H1 (cell line): ENCODE data around the gene SH3PXD2B. TPM values are rescaled to one million over a fixed set of nuclear protein-coding genes. Genes with fewer than 3 reads are reported as not detected.

Experiments used
- CBX8 ChIP-seq: fragments of 300-800, 300-1000 bp; sonication (generic); IDR thresholded peaks from 2 replicates; pipeline ENCODE4 v1.7.1; 2016; ENCODE audit warnings: low read depth, low read length, borderline replicate concordance
- CEBPB ChIP-seq: IDR thresholded peaks from 2 replicates; pipeline ENCODE4 v1.6.1; 2012; ENCODE audit warnings: low read depth, low read length
- EP300 ChIP-seq, 2 experiments: IDR thresholded peaks; 1 replicate in 1 of 2; 2 replicates in 1 of 2; pipeline ENCODE4 v1.6.1; 2011 to 2012; ENCODE audit warnings: low read depth in 2 of 2, low read length in 2 of 2, mild to moderate bottlenecking in 2 of 2, borderline replicate concordance in 1 of 2, inconsistent platforms in 1 of 2, moderate library complexity in 1 of 2
- RBBP5 ChIP-seq: IDR thresholded peaks from 2 replicates; pipeline ENCODE4 v1.7.1; 2012; ENCODE audit warnings: low read depth, mild to moderate bottlenecking, inconsistent platforms, low read length, moderate library complexity, borderline replicate concordance
- TEAD4 ChIP-seq: IDR thresholded peaks from 2 replicates; pipeline ENCODE4 v1.6.1; 2012; ENCODE audit warnings: low read depth, low read length, inconsistent platforms, mixed read lengths
- ZNF274 ChIP-seq: IDR thresholded peaks from 2 replicates; pipeline ENCODE4 v1.7.0; 2012; ENCODE audit warnings: low read length, borderline replicate concordance; ENCODE audit errors: extremely low read depth
- polyA plus RNA-seq, 7 experiments: library from polyadenylated mRNA; depleted of rRNA in 3 of 7; stranded (reverse) in 5 of 7; unstranded in 2 of 7; fragments of >200 nt in 5 of 7; fragments of 200-250 nt in 2 of 7; gene quantifications; 1 replicate in 5 of 7; 2 replicates in 1 of 7; 4 replicates in 1 of 7; pipeline versions ENCODE4 v1.2.1 to v1.2.3, GENCODE V29; 2011 to 2013; ENCODE audit warnings: missing spikeins in 2 of 7, mixed read lengths in 2 of 7
- total RNA-seq: library from RNA; stranded (reverse); fragmentation: NEBNext Ultra II Directional; extraction: Animal tissue kit (Norgen Biotek cat#: 25700); gene quantifications from 2 replicates; pipeline ENCODE4 v1.2.1, GENCODE V29; 2021

Gene SH3PXD2B
- total and polyA plus RNA-seq, 2 of the 8 experiments (the other 6 are each of a cell fraction or from before 2014, with no cell fraction given), result 32.9 to 72.9 TPM

DNA sequence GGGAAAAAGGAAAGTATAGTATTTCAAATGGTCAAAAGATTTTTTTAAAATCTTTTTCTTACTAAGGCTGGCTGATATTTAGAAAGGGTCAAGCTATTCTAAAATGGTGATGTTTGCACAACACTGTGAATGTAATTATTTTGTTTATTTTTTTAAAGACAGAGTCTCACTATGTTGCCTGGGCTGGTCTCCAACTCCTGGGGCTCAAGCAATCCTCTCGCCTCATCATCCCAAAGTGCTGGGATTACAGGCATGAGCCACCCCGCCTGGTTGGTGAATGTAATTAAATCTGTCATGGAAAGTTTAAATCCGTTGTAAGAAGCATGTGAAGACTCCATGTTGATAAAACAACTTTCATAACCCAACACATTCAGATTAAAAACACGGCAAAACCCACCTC, 173.4 kb downstream of the SH3PXD2B start (continued):
- TF ChIP-seq CBX8, result no peak
- TF ChIP-seq EP300 (IDR thresholded peaks at IDR 0.05; ENCODE audit: borderline replicate concordance in 1 of 2, low read depth in 2 of 2, low read length in 2 of 2), result no peak
- no peak for TF ChIP-seq RBBP5
- no peak for TF ChIP-seq ZNF274
- TF ChIP-seq TEAD4, result no peak
- TF ChIP-seq CEBPB, result no peak
- TF ChIP-seq, all 59 proteins: peak for 0
